Panc1 (cell line): ENCODE data around the gene GFPT2. TPM values are rescaled to one million over a fixed set of nuclear protein-coding genes. Genes with fewer than 3 reads are reported as not detected.

Experiments
- ATAC-seq: fragments of 200-7000 bp; cut with Tn5 transposase; 2 replicates; pipeline ENCODE4 v1.9.1; 2020; ENCODE audit warnings: mild to moderate bottlenecking, moderate library complexity
- BruUV-seq: library from RNA; stranded (reverse); fragments of 400-500 nt; replicated peaks from 2 replicates; lab custom pipeline; 2021; lab: Mats Ljungman, UMichigan
- CTCF ChIA-PET: fragments of 300-600 bp; sonication (Branson Sonifier 250); formaldehyde crosslinking; loops from one replicate; lab custom pipeline; 2022; ENCODE audit warnings: antibody characterized with exemption; lab: Charles Lee
- POLR2A ChIA-PET: fragments of 300-600 bp; sonication (Branson Sonifier 250); formaldehyde crosslinking; loops from one replicate; lab custom pipeline; 2022; ENCODE audit warnings: antibody characterized with exemption; lab: Charles Lee
- DNase-seq: peaks from one replicate; pipeline ENCODE4 v3.0.0-alpha.2; 2010; ENCODE audit warnings: low read depth, low spot score
- H3K27ac ChIP-seq: 2 replicates; pipeline ENCODE4 v1.5.1; 2011; ENCODE audit warnings: mild to moderate bottlenecking, low read length, inconsistent platforms
- H3K27me3 ChIP-seq: fragments of 200-500 bp; sonication (Bioruptor generic); 2 replicates; pipeline ENCODE4 v1.6.0; 2014; ENCODE audit warnings: low read length, inconsistent platforms; ENCODE audit not compliant: control insufficient read depth, insufficient read depth
- H3K36me3 ChIP-seq: fragments of 200-500 bp; sonication (Bioruptor generic); 2 replicates; pipeline ENCODE4 v1.5.1; 2014; ENCODE audit warnings: inconsistent platforms, mild to moderate bottlenecking, low read length, moderate library complexity; ENCODE audit not compliant: control insufficient read depth, insufficient read depth
- H3K4me1 ChIP-seq: 2 replicates; pipeline ENCODE4 v1.5.1; 2011; ENCODE audit warnings: inconsistent platforms, mild to moderate bottlenecking, low read length, moderate library complexity; ENCODE audit not compliant: control insufficient read depth, insufficient read depth
- H3K4me3 ChIP-seq, 2 experiments: 2 replicates each; pipeline ENCODE4 v1.5.1; 2011 to 2012; ENCODE audit warnings: low read depth in 2 of 2, low read length in 2 of 2, mild to moderate bottlenecking in 2 of 2, inconsistent platforms in 1 of 2, moderate library complexity in 1 of 2
- H3K9me3 ChIP-seq: fragments of 200-500 bp; sonication (Bioruptor generic); 2 replicates; pipeline ENCODE4 v1.5.1; 2014; ENCODE audit warnings: low read depth, mild to moderate bottlenecking, inconsistent platforms, low read length, moderate library complexity; ENCODE audit not compliant: control insufficient read depth, insufficient read depth
- CTCF ChIP-seq: fragments of 450-650 bp; IDR thresholded peaks from 2 replicates; pipeline ENCODE4 v1.5.1; 2017; ENCODE audit warnings: mild to moderate bottlenecking
- POLR2AphosphoS5 ChIP-seq: IDR thresholded peaks from 2 replicates; pipeline ENCODE4 v1.6.1; 2012; ENCODE audit warnings: mild to moderate bottlenecking, low read depth, low read length, moderate library complexity
- REST ChIP-seq, 2 experiments: IDR thresholded peaks; 2 replicates each; pipeline ENCODE4 v1.6.1; 2011 to 2012; ENCODE audit warnings: low read depth in 2 of 2, control low read depth in 1 of 2, low read length in 1 of 2, mild to moderate bottlenecking in 1 of 2, moderate library complexity in 1 of 2; ENCODE audit not compliant: insufficient read depth in 1 of 2
- SIN3A ChIP-seq: IDR thresholded peaks from 2 replicates; pipeline ENCODE4 v1.6.1; 2012; ENCODE audit warnings: low read depth, mild to moderate bottlenecking, low read length, moderate library complexity, borderline replicate concordance; ENCODE audit not compliant: insufficient read depth
- TCF7L2 ChIP-seq: IDR thresholded peaks from 2 replicates; pipeline ENCODE4 v1.6.1; 2011; ENCODE audit warnings: mild to moderate bottlenecking, low read depth, low read length, inconsistent platforms
- in situ Hi-C: cut with HindIII; loops from 2 replicates; pipeline ENCODE4 v1.10.0; 2016; ENCODE audit warnings: low sequenced_read_pairs, low pct_unique_long_range_greater_than_20kb
- intact Hi-C: fragments of 100-400 bp; cut with micrococcal nuclease; formaldehyde crosslinking; loops from one replicate; pipeline ENCODE4 v1.10.0; 2022; ENCODE audit not compliant: unreplicated experiment
- total RNA-seq: library from RNA; stranded (reverse); gene quantifications from one replicate; pipeline ENCODE4 v1.2.1, GENCODE V29; 2021; ENCODE audit not compliant: unreplicated experiment

The GFPT2 gene
- total RNA-seq, 1 experiment from 2014 or later, result 2.1 TPM

- Histone ChIP-seq H3K4me1 (no peaks in the 10 kb centered on the region), H3K36me3 (no peaks in the 10 kb centered on the region), H3K9me3 (no peaks in the 10 kb centered on the region), H3K27ac (no peak overlapping the region), H3K27me3 (no peaks in the 10 kb centered on the region), H3K4me3 (no peak overlapping the region)
- TF ChIP-seq SIN3A (no peak), POLR2AphosphoS5 (no peak), CTCF (no peak), REST (IDR thresholded peaks at IDR 0.05; ENCODE audit: insufficient read depth in 1 of 2, low read depth in 2 of 2, low read length in 1 of 2) (no peak), TCF7L2 (no peak)
- ATAC-seq, result no peak
- no TSS peak for BruUV-seq
- ChIA-PET POLR2A (no interaction called here), CTCF (no interaction called here)
- intact Hi-C loops (no loop called here), in situ Hi-C loops (no loop called here)
- DNase-seq, result no peak
Observed at GRCh38 chr5:180364306-180364856, 11.2 kb upstream of the GFPT2 start.

GRCh38 chr5:180360078-180360957 lies 7.2 kb upstream of the GFPT2 start:
- intact Hi-C loops, result no loop called here
- POLR2A ChIA-PET, result interaction anchor here (0.6 kb wide), 1 partner anchor 147 kb away, joined by 3 read pairs; no protein-coding TSS in a partner anchor
- Histone ChIP-seq H3K4me1 (no peaks in the 10 kb centered on the region), H3K4me3 (no peak overlapping the region), H3K36me3 (no peaks in the 10 kb centered on the region), H3K9me3 (no peaks in the 10 kb centered on the region), H3K27ac (no peak overlapping the region), H3K27me3 (no peaks in the 10 kb centered on the region)
- DNase-seq (no peak), ATAC-seq (no peak)
- in situ Hi-C loops, result no loop called here
- BruUV-seq, result no TSS peak
- TF ChIP-seq REST (IDR thresholded peaks at IDR 0.05; ENCODE audit: insufficient read depth in 1 of 2, low read depth in 2 of 2, low read length in 1 of 2) (no peak), CTCF (no peak), SIN3A (no peak), TCF7L2 (no peak), POLR2AphosphoS5 (no peak)
- CTCF ChIA-PET, result no interaction called here
